Measurements from ENCODE around the gene BBLN. TPM values are rescaled to one million over a fixed set of nuclear protein-coding genes. Genes with fewer than 3 reads are reported as not detected.
"Not testable (repeated sequence)": the region's sequence is repeated elsewhere in the genome, so short reads cannot be mapped to it uniquely, and the experiment has no call there.

BBLN gene
- 93.3 and 93.9 TPM in 2 replicates for total RNA-seq
- long read RNA-seq, partial matches to known transcripts, result 0 of 3 reads
- long read RNA-seq, other reads (novel, unspliced or antisense), result 0 of 3 reads

- Mint-ChIP-seq H3K36me3 (ENCODE audit: unreplicated experiment) (peaks cover 11% of the 10 kb centered on the region), H3K4me1 (ENCODE audit: unreplicated experiment) (peaks cover 12% of the 10 kb centered on the region), H3K9me3 (ENCODE audit: unreplicated experiment) (no peaks in the 10 kb centered on the region), H3K27ac (ENCODE audit: unreplicated experiment) (peak within 1 kb of the TSS; percentile 54), H3K4me3 (ENCODE audit: unreplicated experiment) (peak within 1 kb of the TSS; percentile 74), H3K27me3 (ENCODE audit: unreplicated experiment) (no peaks in the 10 kb centered on the region)
- peak; percentile 99 for DNase-seq (ENCODE audit: extremely low spot score, unreplicated experiment)
- no peak for TF ChIP-seq CTCF (IDR thresholded peaks at IDR 0.05)
These were observed at the start of gene BBLN for GRCh38 chr9:128159784-128160602. Gene BBLN (plus strand): TSS chr9:128160265. CDS start chr9:128160408, 143 bp downstream.

- not testable (repeated sequence) for H3K27me3 Mint-ChIP-seq (ENCODE audit: unreplicated experiment); H3K4me3 Mint-ChIP-seq (ENCODE audit: unreplicated experiment); H3K9me3 Mint-ChIP-seq (ENCODE audit: unreplicated experiment); H3K4me1 Mint-ChIP-seq (ENCODE audit: unreplicated experiment); DNase-seq (ENCODE audit: extremely low spot score, unreplicated experiment); H3K27ac Mint-ChIP-seq (ENCODE audit: unreplicated experiment)
- peaks cover 25% of the 10 kb centered on the region for H3K36me3 Mint-ChIP-seq (ENCODE audit: unreplicated experiment)
These were observed 48.3 kb upstream of the BBLN start for GRCh38 chr9:128111726-128112125.

GRCh38 chr9:128113526-128114325, 46.3 kb upstream of the BBLN start:
- no peaks in the 10 kb centered on the region for H3K27me3 Mint-ChIP-seq (ENCODE audit: unreplicated experiment)
- H3K27ac Mint-ChIP-seq (ENCODE audit: unreplicated experiment), result no peak overlapping the region
- TF ChIP-seq CTCF (IDR thresholded peaks at IDR 0.05), result no peak

GRCh38 chr9:128114326-128115186, 45.5 kb upstream of the BBLN start:
- TF ChIP-seq CTCF (IDR thresholded peaks at IDR 0.05), result no peak
- peaks cover 12% of the 10 kb centered on the region for H3K4me1 Mint-ChIP-seq (ENCODE audit: unreplicated experiment)

More at GRCh38 chr9:128113526-128114325, 46.3 kb upstream of the BBLN start:
- Mint-ChIP-seq H3K36me3 (ENCODE audit: unreplicated experiment) (peaks cover 12% of the 10 kb centered on the region), H3K4me3 (ENCODE audit: unreplicated experiment) (no peak overlapping the region), H3K4me1 (ENCODE audit: unreplicated experiment) (peaks cover 12% of the 10 kb centered on the region), H3K9me3 (ENCODE audit: unreplicated experiment) (no peaks in the 10 kb centered on the region)
- no peak for DNase-seq (ENCODE audit: extremely low spot score, unreplicated experiment)

More at GRCh38 chr9:128114326-128115186, 45.5 kb upstream of the BBLN start:
- DNase-seq (ENCODE audit: extremely low spot score, unreplicated experiment), result no peak
- Mint-ChIP-seq H3K27ac (ENCODE audit: unreplicated experiment) (no peak overlapping the region), H3K36me3 (ENCODE audit: unreplicated experiment) (peaks cover 8% of the 10 kb centered on the region), H3K9me3 (ENCODE audit: unreplicated experiment) (no peaks in the 10 kb centered on the region), H3K4me3 (ENCODE audit: unreplicated experiment) (no peak overlapping the region), H3K27me3 (ENCODE audit: unreplicated experiment) (no peaks in the 10 kb centered on the region)
